ENCODE data around the gene ELOVL6. TPM values are rescaled to one million over a fixed set of nuclear protein-coding genes. Genes with fewer than 3 reads are reported as not detected.

ELOVL6 gene
- total RNA-seq (2022) (9.3 and 9.5 TPM in 2 replicates), Bru-seq, nascent RNA (percentile 60 among the genes with signal in this experiment), BruChase-seq, experiment 1, labeled RNA remaining after a 2-hour chase (percentile 57 among the genes with signal in this experiment), BruChase-seq, experiment 2, labeled RNA remaining after a 6-hour chase (percentile 56 among the genes with signal in this experiment)
- long read RNA-seq, full-length matches to known transcripts: 8 of 9 reads
- long read RNA-seq, partial matches to known transcripts: 0 of 9 reads
- long read RNA-seq, other reads (novel, unspliced or antisense): 1 of 9 reads

GRCh38 chr4:110198435-110199416 lies at the start of gene ELOVL6:
Gene ELOVL6 (minus strand): TSS chr4:110198615. CDS start chr4:110198335, 280 bp downstream.
- intact Hi-C loops (cut with micrococcal nuclease; ENCODE audit: unreplicated experiment): loop anchor here (5.0 to 10.0 kb wide), 3 partner anchors 61 to 426 kb away; partner anchors contain the start of gene PITX2
- H3K4me1 ChIP-seq: peaks cover 13% of the 10 kb centered on the region
- Mint-ChIP-seq H3K36me3 (ENCODE audit: insufficient read depth, unreplicated experiment) (no peaks in the 10 kb centered on the region), H3K9me3 (ENCODE audit: unreplicated experiment) (no peaks in the 10 kb centered on the region), H3K27ac (ENCODE audit: unreplicated experiment) (peak within 1 kb of the TSS; percentile 78), H3K27me3 (ENCODE audit: insufficient read depth, unreplicated experiment) (no peaks in the 10 kb centered on the region), H3K4me1 (ENCODE audit: low read depth, unreplicated experiment) (no peaks in the 10 kb centered on the region), H3K4me3 (ENCODE audit: unreplicated experiment) (peak within 1 kb of the TSS; percentile 86)
- no peaks in the 10 kb centered on the region for H3K9me3 ChIP-seq
- DNase-seq: peak; percentile 60 to 61
- no peaks in the 10 kb centered on the region for H3K36me3 ChIP-seq (ENCODE audit: control insufficient read depth, insufficient read depth, low read length)
- no TSS peak for BruUV-seq (replicated peaks)
- peak within 1 kb of the TSS; percentile 62 for H3K4me3 ChIP-seq (ENCODE audit: low read depth, low read length)
- POLR2A ChIA-PET: interaction anchor here (0.6 kb wide), 2 partner anchors 54 to 118 kb away, joined by 3 to 5 read pairs; no protein-coding TSS in a partner anchor
- no peaks in the 10 kb centered on the region for H3K27me3 ChIP-seq (replicated peaks; ENCODE audit: control insufficient read depth, insufficient read depth, low read length)
- CTCF ChIA-PET: interaction anchor here (0.6 kb wide), 1 partner anchor 18 kb away, joined by 3 read pairs; no protein-coding TSS in a partner anchor
- TF ChIP-seq, protein P1, sequence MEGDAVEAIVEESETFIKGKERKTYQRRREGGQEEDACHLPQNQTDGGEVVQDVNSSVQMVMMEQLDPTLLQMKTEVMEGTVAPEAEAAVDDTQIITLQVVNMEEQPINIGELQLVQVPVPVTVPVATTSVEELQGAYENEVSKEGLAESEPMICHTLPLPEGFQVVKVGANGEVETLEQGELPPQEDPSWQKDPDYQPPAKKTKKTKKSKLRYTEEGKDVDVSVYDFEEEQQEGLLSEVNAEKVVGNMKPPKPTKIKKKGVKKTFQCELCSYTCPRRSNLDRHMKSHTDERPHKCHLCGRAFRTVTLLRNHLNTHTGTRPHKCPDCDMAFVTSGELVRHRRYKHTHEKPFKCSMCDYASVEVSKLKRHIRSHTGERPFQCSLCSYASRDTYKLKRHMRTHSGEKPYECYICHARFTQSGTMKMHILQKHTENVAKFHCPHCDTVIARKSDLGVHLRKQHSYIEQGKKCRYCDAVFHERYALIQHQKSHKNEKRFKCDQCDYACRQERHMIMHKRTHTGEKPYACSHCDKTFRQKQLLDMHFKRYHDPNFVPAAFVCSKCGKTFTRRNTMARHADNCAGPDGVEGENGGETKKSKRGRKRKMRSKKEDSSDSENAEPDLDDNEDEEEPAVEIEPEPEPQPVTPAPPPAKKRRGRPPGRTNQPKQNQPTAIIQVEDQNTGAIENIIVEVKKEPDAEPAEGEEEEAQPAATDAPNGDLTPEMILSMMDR (IDR thresholded peaks at IDR 0.05; ENCODE audit: insufficient read depth in 1 of 2, low read depth in 1 of 2, low read length in 1 of 2, severe bottlenecking in 1 of 2, unreplicated experiment in 1 of 2): no peak

- Mint-ChIP-seq H3K27me3 (ENCODE audit: insufficient read depth, unreplicated experiment) (no peaks in the 10 kb centered on the region), H3K36me3 (ENCODE audit: insufficient read depth, unreplicated experiment) (no peaks in the 10 kb centered on the region), H3K9me3 (ENCODE audit: unreplicated experiment) (no peaks in the 10 kb centered on the region), H3K4me1 (ENCODE audit: low read depth, unreplicated experiment) (no peaks in the 10 kb centered on the region), H3K4me3 (ENCODE audit: unreplicated experiment) (no peak overlapping the region), H3K27ac (ENCODE audit: unreplicated experiment) (no peak overlapping the region)
- Histone ChIP-seq H3K9me3 (no peaks in the 10 kb centered on the region), H3K36me3 (ENCODE audit: control insufficient read depth, insufficient read depth, low read length) (no peaks in the 10 kb centered on the region), H3K4me1 (no peaks in the 10 kb centered on the region), H3K27me3 (replicated peaks; ENCODE audit: control insufficient read depth, insufficient read depth, low read length) (no peaks in the 10 kb centered on the region), H3K4me3 (ENCODE audit: low read depth, low read length) (no peak overlapping the region)
- no peak for DNase-seq
- POLR2A ChIA-PET: no interaction called here
- intact Hi-C loops (cut with micrococcal nuclease; ENCODE audit: unreplicated experiment): no loop called here
- TF ChIP-seq, protein P1 (IDR thresholded peaks at IDR 0.05; ENCODE audit: insufficient read depth in 1 of 2, low read depth in 1 of 2, low read length in 1 of 2, severe bottlenecking in 1 of 2, unreplicated experiment in 1 of 2): no peak
- CTCF ChIA-PET: no interaction called here
- no TSS peak for BruUV-seq (replicated peaks)
These were observed 49.7 kb upstream of the ELOVL6 start for GRCh38 chr4:110248100-110248499.

- Mint-ChIP-seq H3K27me3 (ENCODE audit: insufficient read depth, unreplicated experiment) (no peaks in the 10 kb centered on the region), H3K4me3 (ENCODE audit: unreplicated experiment) (no peak overlapping the region), H3K9me3 (ENCODE audit: unreplicated experiment) (no peaks in the 10 kb centered on the region), H3K4me1 (ENCODE audit: low read depth, unreplicated experiment) (no peaks in the 10 kb centered on the region), H3K36me3 (ENCODE audit: insufficient read depth, unreplicated experiment) (no peaks in the 10 kb centered on the region), H3K27ac (ENCODE audit: unreplicated experiment) (no peak overlapping the region)
- H3K36me3 ChIP-seq (ENCODE audit: control insufficient read depth, insufficient read depth, low read length): no peaks in the 10 kb centered on the region
- no TSS peak for BruUV-seq (replicated peaks)
- ChIA-PET CTCF (no interaction called here), POLR2A (no interaction called here)
- no peaks in the 10 kb centered on the region for H3K4me1 ChIP-seq
- no peaks in the 10 kb centered on the region for H3K9me3 ChIP-seq
- H3K27me3 ChIP-seq (replicated peaks; ENCODE audit: control insufficient read depth, insufficient read depth, low read length): no peaks in the 10 kb centered on the region
- TF ChIP-seq, protein P1 (IDR thresholded peaks at IDR 0.05; ENCODE audit: insufficient read depth in 1 of 2, low read depth in 1 of 2, low read length in 1 of 2, severe bottlenecking in 1 of 2, unreplicated experiment in 1 of 2): no peak
- H3K4me3 ChIP-seq (ENCODE audit: low read depth, low read length): no peak overlapping the region
- intact Hi-C loops (cut with micrococcal nuclease; ENCODE audit: unreplicated experiment): no loop called here
- DNase-seq: no peak
These were observed 49.2 kb upstream of the ELOVL6 start for GRCh38 chr4:110247591-110247990.

Measured in Caco-2 (cell line).